ENCODE measurements around the gene MDH2.

DNA sequence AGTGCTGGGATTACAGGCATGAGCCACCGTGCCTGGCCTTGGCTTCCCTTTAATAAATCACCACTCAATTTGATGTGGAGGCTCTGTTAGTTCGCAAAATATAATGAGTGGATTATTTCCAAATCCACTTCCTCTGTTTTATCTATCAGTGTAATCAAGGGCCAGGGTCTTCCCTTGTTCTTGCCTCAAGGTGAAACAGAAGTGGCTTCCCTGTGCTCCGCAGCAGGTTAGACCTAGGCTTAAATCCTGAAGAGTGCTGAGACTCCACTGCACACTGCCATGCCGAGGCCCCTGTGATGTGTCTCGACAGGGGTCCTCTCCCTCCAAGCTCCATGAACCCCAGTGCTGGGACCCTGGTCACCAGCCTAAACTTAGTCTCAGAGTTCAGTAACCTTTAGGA, 59.0 kb downstream of the MDH2 start:
- TF ChIP-seq POLR2A (IDR thresholded peaks at IDR 0.05) (no peak), CTCF (IDR thresholded peaks at IDR 0.05) (no peak)
